B cell (primary cell): Measurements from ENCODE around the gene ACSL1. TPM values are rescaled to one million over a fixed set of nuclear protein-coding genes. Genes with fewer than 3 reads are reported as not detected.
"Not testable (repeated sequence)": the region's sequence is repeated elsewhere in the genome, so short reads cannot be mapped to it uniquely, and the experiment has no call there.

Source experiments
- ATAC-seq: fragments of 200-7000 bp; cut with Tn5 transposase; one replicate; pipeline ENCODE4 v1.10.0; 2021; ENCODE audit warnings: low read depth, mild to moderate bottlenecking, moderate number of reproducible peaks, moderate library complexity
- CTCF ChIA-PET: fragments of 350-600 bp; sonication (Branson Sonifier 250); formaldehyde crosslinking; loops from one replicate; lab custom pipeline; 2021; ENCODE audit warnings: antibody characterized with exemption, inconsistent platforms; lab: Charles Lee
- POLR2A ChIA-PET: fragments of 350-600 bp; sonication (Branson Sonifier 250); formaldehyde crosslinking; loops from one replicate; lab custom pipeline; 2021; ENCODE audit warnings: antibody characterized with exemption; lab: Charles Lee
- DNase-seq: peaks from one replicate; pipeline ENCODE4 v3.0.0; 2013
- H2AFZ ChIP-seq: 2 replicates; pipeline ENCODE4 v1.6.1; 2012; ENCODE audit warnings: mild to moderate bottlenecking, low read depth, low read length; ENCODE audit not compliant: insufficient read depth, poor library complexity, severe bottlenecking
- H3K27ac ChIP-seq, 2 donors: 1 replicate in 1 of 2; 2 replicates in 1 of 2; pipeline ENCODE4 v1.5.1; 2012 to 2013; ENCODE audit warnings: low read length in 2 of 2, mild to moderate bottlenecking in 2 of 2, moderate library complexity in 1 of 2
- H3K27me3 ChIP-seq, 4 experiments: fragments of 200-600 bp in 1 of 4; sonication (generic) in 1 of 4; replicated peaks in 1 of 4; 1 replicate in 2 of 4; 2 replicates in 2 of 4; pipeline versions ENCODE4 v1.6.1 to v1.7.0; 2013 to 2016; ENCODE audit warnings: low read length in 3 of 4, mild to moderate bottlenecking in 2 of 4, mixed read lengths in 1 of 4, moderate library complexity in 1 of 4; ENCODE audit not compliant: insufficient read depth in 4 of 4, control insufficient read depth in 3 of 4; ENCODE audit errors: control extremely low read depth in 1 of 4
- H3K36me3 ChIP-seq, 2 experiments: replicated peaks in 1 of 2; 1 replicate in 1 of 2; 2 replicates in 1 of 2; pipeline versions ENCODE4 v1.6.1 to v1.7.1; 2013; ENCODE audit warnings: low read length in 1 of 2; ENCODE audit not compliant: insufficient read depth in 2 of 2, control insufficient read depth in 1 of 2; ENCODE audit errors: control extremely low read depth in 1 of 2, extremely low read depth in 1 of 2
- H3K4me1 ChIP-seq, 2 donors: fragments of 200-600 bp in 1 of 2; sonication (generic) in 1 of 2; 1 replicate in 1 of 2; 2 replicates in 1 of 2; pipeline versions ENCODE4 v1.5.1 to v1.6.1; 2013 to 2017; ENCODE audit warnings: low read length in 2 of 2; ENCODE audit not compliant: control insufficient read depth in 2 of 2, insufficient read depth in 2 of 2
- H3K4me2 ChIP-seq: replicated peaks from 2 replicates; pipeline ENCODE3; 2012; ENCODE audit warnings: mild to moderate bottlenecking, low read depth, low read length; ENCODE audit not compliant: poor library complexity, severe bottlenecking
- H3K4me3 ChIP-seq, 5 experiments: fragments of 200-600 bp in 1 of 5; sonication (generic) in 1 of 5; 1 replicate in 3 of 5; 2 replicates in 2 of 5; pipeline versions ENCODE4 v1.5.1 to v1.7.0; 2011 to 2016; ENCODE audit warnings: low read length in 4 of 5, mild to moderate bottlenecking in 4 of 5, low read depth in 2 of 5, control low read depth in 1 of 5, moderate library complexity in 1 of 5; ENCODE audit not compliant: insufficient read depth in 1 of 5; ENCODE audit errors: control extremely low read depth in 1 of 5, extremely low read depth in 1 of 5
- H3K79me2 ChIP-seq: fragments of 200-600 bp; sonication (generic); one replicate; pipeline ENCODE4 v1.6.0; 2016; ENCODE audit warnings: low read length; ENCODE audit not compliant: control insufficient read depth, insufficient read depth
- H3K9ac ChIP-seq: fragments of 200-600 bp; sonication (generic); 2 replicates; pipeline ENCODE4 v1.6.1; 2017; ENCODE audit warnings: mild to moderate bottlenecking, low read length, moderate library complexity
- H3K9me3 ChIP-seq, 3 donors: one replicate each; pipeline versions ENCODE4 v1.6.1 to v1.7.1; 2013; ENCODE audit warnings: low read length in 2 of 3; ENCODE audit not compliant: control insufficient read depth in 2 of 3, insufficient read depth in 1 of 3; ENCODE audit errors: control extremely low read depth in 1 of 3
- H4K20me1 ChIP-seq: 2 replicates; pipeline ENCODE4 v1.6.0; 2012; ENCODE audit warnings: mild to moderate bottlenecking, low read length; ENCODE audit not compliant: insufficient read depth, control insufficient read depth, poor library complexity, severe bottlenecking
- H3K27ac Mint-ChIP-seq: one replicate; pipeline ENCODE4 v1.8.0; 2021; ENCODE audit warnings: mixed read lengths
- H3K27me3 Mint-ChIP-seq: one replicate; pipeline ENCODE4 v1.8.0; 2021; ENCODE audit warnings: mixed read lengths
- H3K4me1 Mint-ChIP-seq: one replicate; pipeline ENCODE4 v1.8.0; 2021; ENCODE audit warnings: mixed read lengths
- H3K4me3 Mint-ChIP-seq: one replicate; pipeline ENCODE4 v1.8.0; 2021; ENCODE audit warnings: mixed read lengths
- H3K9me3 Mint-ChIP-seq: one replicate; pipeline ENCODE4 v1.8.0; 2022; ENCODE audit warnings: mixed read lengths; ENCODE audit not compliant: insufficient read depth
- CTCF ChIP-seq: fragments of 200-600 bp; IDR thresholded peaks from one replicate; pipeline ENCODE4 v1.8.0; 2022; ENCODE audit warnings: antibody characterized with exemption, mild to moderate bottlenecking
- EZH2 ChIP-seq: IDR thresholded peaks from 2 replicates; pipeline ENCODE4 v1.6.1; 2012; ENCODE audit warnings: borderline replicate concordance, low read depth, mild to moderate bottlenecking, moderate library complexity, low read length; ENCODE audit not compliant: insufficient read depth, poor library complexity, severe bottlenecking
- WGBS: methylation state at CpG from one replicate; pipeline ENCODE4 v1.1.5; 2013; ENCODE audit warnings: missing lambda C conversion rate; ENCODE audit not compliant: insufficient coverage; 5-methylcytosine and 5-hydroxymethylcytosine counted together
- intact Hi-C: fragments of 100-400 bp; cut with micrococcal nuclease; formaldehyde crosslinking; loops from one replicate; pipeline ENCODE4 v1.10.0; 2022
- polyA plus RNA-seq: library from polyadenylated mRNA; depleted of rRNA; stranded (reverse); fragments of >200 nt; gene quantifications from 2 replicates; pipeline ENCODE4 v1.2.3, GENCODE V29; 2012
- total RNA-seq, 2 donors: library from RNA; stranded (reverse); fragments of 120-200 nt in 1 of 2; gene quantifications; 1 replicate in 1 of 2; 2 replicates in 1 of 2; pipeline versions ENCODE4 v1.2.3 to v1.2.4, GENCODE V29; 2013 to 2022

Gene ACSL1
- total and polyA plus RNA-seq, 2 donors (not counting 1 experiment from before 2014, with no cell fraction given), result 6.6 to 31.8 TPM

DNA sequence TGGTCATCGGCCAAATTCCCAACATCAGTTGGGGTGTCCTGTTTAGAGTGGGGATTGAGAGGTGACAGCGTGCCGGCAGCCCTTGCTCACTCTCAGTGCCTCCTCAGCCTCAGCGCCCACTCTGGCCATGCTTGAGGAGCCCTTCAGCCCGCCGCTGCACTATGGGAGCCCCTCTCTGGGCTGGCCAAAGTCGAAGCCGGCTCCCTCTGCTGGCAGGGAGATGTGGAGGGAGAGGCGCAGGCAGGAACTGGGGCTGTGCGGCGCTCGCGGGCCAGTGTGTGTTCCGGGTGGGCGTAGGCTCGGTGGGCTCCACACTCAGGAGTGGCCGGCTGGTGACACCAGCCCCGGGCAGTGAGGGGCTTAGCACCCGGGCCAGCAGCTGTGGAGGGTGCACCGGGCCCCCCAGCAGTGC lies 84.8 kb downstream of the ACSL1 start:
- CTCF ChIA-PET, result interaction anchor here (0.8 to 1.2 kb wide), 2 partner anchors 243 to 477 kb away, joined by 3 read pairs; no protein-coding TSS in a partner anchor
- ATAC-seq, result no peak
- H3K9me3 ChIP-seq, result peaks cover 0 to 5% (median 0%) of the 10 kb centered on the region in 3 donors

GRCh38 chr4:184739575-184739974 lies 86.2 kb downstream of the ACSL1 start:
- H3K4me1 Mint-ChIP-seq, H3K79me2 ChIP-seq, H3K4me1 ChIP-seq, H3K27ac Mint-ChIP-seq, H3K27me3 ChIP-seq, H4K20me1 ChIP-seq, H3K4me3 ChIP-seq, H3K36me3 ChIP-seq, POLR2A ChIA-PET, H3K27me3 Mint-ChIP-seq, CTCF ChIA-PET, H3K9ac ChIP-seq, H3K9me3 Mint-ChIP-seq, H3K9me3 ChIP-seq, H3K4me2 ChIP-seq, H3K4me3 Mint-ChIP-seq, H2AFZ ChIP-seq, DNase-seq, ATAC-seq, H3K27ac ChIP-seq: not testable (repeated sequence)
- WGBS, result no CpG with 5 or more reads among the region's 1 CpG
- intact Hi-C loops, result loop anchor here (10.0 kb wide), 2 partner anchors 265 to 325 kb away; partner anchors contain the start of gene IRF2

More for the DNA sequence above, 84.8 kb downstream of the ACSL1 start:
- Histone ChIP-seq H3K4me1 (peaks cover 2 to 8% of the 10 kb centered on the region in 2 donors), H3K36me3 (no peaks in the 10 kb centered on the region), H3K79me2 (no peaks in the 10 kb centered on the region), H4K20me1 (no peaks in the 10 kb centered on the region), H3K4me2 (no peak overlapping the region), H3K27ac (no peak overlapping the region), H3K9ac (no peak overlapping the region), H3K27me3 (no peaks in the 10 kb centered on the region), H2AFZ (no peak overlapping the region), H3K4me3 (no peak overlapping the region)
- WGBS, result 96% methylated on average over 19 of the region's 20 CpGs
- H3K4me3 Mint-ChIP-seq, result no peak overlapping the region
- H3K4me1 Mint-ChIP-seq, result peaks cover 12% of the 10 kb centered on the region
- intact Hi-C loops, result loop anchor here (10.0 kb wide), 1 partner anchor 1294 kb away; no protein-coding TSS in a partner anchor
- TF ChIP-seq EZH2 (no peak), CTCF (no peak)
- POLR2A ChIA-PET, result no interaction called here
- H3K9me3 Mint-ChIP-seq, result no peaks in the 10 kb centered on the region
- no peaks in the 10 kb centered on the region for H3K27me3 Mint-ChIP-seq
- DNase-seq, result no peak
- no peak overlapping the region for H3K27ac Mint-ChIP-seq
